Stimulated activated CD4-positive, alpha-beta T cell treated with anti-CD3 and anti-CD28 coated beads, Interleukin-1b, Interleukin-23, amount 100 ng/mL, for 48 hours (primary cell): ENCODE measurements around the gene C19orf67.
"Not testable (repeated sequence)": the region's sequence is repeated elsewhere in the genome, so short reads cannot be mapped to it uniquely, and the experiment has no call there.

Experiments used
- DNase-seq: peaks from one replicate; pipeline ENCODE4 v3.0.0-alpha.2; 2020

C19orf67 gene

GRCh38 chr19:14055396-14055795 lies 30.2 kb downstream of the C19orf67 start:
- DNase-seq = no peak

GRCh38 chr19:14054721-14055120 lies 30.9 kb downstream of the C19orf67 start:
- no peak for DNase-seq

- no peak for DNase-seq
Measured at GRCh38 chr19:14054099-14054498, 31.5 kb downstream of the C19orf67 start.

- no peak for DNase-seq
Measured at GRCh38 chr19:14053500-14053899, 32.1 kb downstream of the C19orf67 start.

- DNase-seq = no peak
Measured at GRCh38 chr19:14053032-14053431, 32.6 kb downstream of the C19orf67 start.

GRCh38 chr19:14052470-14052869 lies 33.1 kb downstream of the C19orf67 start:
- DNase-seq = no peak

- DNase-seq = no peak
Measured at GRCh38 chr19:14051980-14052379, 33.6 kb downstream of the C19orf67 start.

GRCh38 chr19:14050961-14051360 lies 34.6 kb downstream of the C19orf67 start:
- DNase-seq = not testable (repeated sequence)

GRCh38 chr19:14050512-14050911 lies 35.1 kb downstream of the C19orf67 start:
- no peak for DNase-seq

- peak; percentile 79 for DNase-seq
Measured at GRCh38 chr19:14048443-14049153, 37.0 kb downstream of the C19orf67 start.

- not testable (repeated sequence) for DNase-seq
Measured at GRCh38 chr19:14047866-14048265, 37.7 kb downstream of the C19orf67 start.

GRCh38 chr19:14042659-14043608 lies 42.6 kb downstream of the C19orf67 start:
- not testable (repeated sequence) for DNase-seq

- DNase-seq = no peak
Measured at GRCh38 chr19:14039181-14039580, 46.4 kb downstream of the C19orf67 start.

GRCh38 chr19:14035706-14036105 lies 49.9 kb downstream of the C19orf67 start:
- DNase-seq = no peak

- DNase-seq = not testable (repeated sequence)
Measured at GRCh38 chr19:14035159-14035558, 50.4 kb downstream of the C19orf67 start.

GRCh38 chr19:14033946-14034345 lies 51.6 kb downstream of the C19orf67 start:
- no peak for DNase-seq

- DNase-seq = peak; percentile 67
Measured at GRCh38 chr19:14031719-14032480, 53.7 kb downstream of the C19orf67 start, which contains the start of gene IL27RA. TSS of gene IL27RA (plus strand) at chr19:14031762. CDS start at chr19:14031873, 111 bp downstream.
